HCT116 (cell line): ENCODE results near the gene RCN2. TPM values are rescaled to one million over a fixed set of nuclear protein-coding genes. Genes with fewer than 3 reads are reported as not detected.
A peak's percentile ranks its signal among the peaks of the same experiment; 100 is the strongest.

Experiments used
- ATAC-seq: fragments of 200-7000 bp; cut with Tn5 transposase; 2 replicates; pipeline ENCODE4 v1.9.1; 2020; ENCODE audit warnings: mild to moderate bottlenecking, moderate library complexity
- BruUV-seq: library from RNA; stranded (reverse); fragments of 400-500 nt; replicated peaks from 2 replicates; lab custom pipeline; 2021; lab: Mats Ljungman, UMichigan
- CTCF ChIA-PET: fragments of 300-600 bp; sonication (Branson Sonifier 250); formaldehyde crosslinking; loops from one replicate; lab custom pipeline; 2021; ENCODE audit warnings: antibody characterized with exemption; lab: Charles Lee
- POLR2A ChIA-PET: fragments of 300-600, 350-600 bp; sonication (Branson Sonifier 250); formaldehyde crosslinking; loops from one replicate; lab custom pipeline; 2021; ENCODE audit warnings: antibody characterized with exemption; lab: Charles Lee
- RAD21 ChIA-PET, 2 experiments: fragments of 300-600 bp; sonication (Branson Sonifier 250); formaldehyde crosslinking; loops; one replicate each; lab custom pipeline; 2023; ENCODE audit warnings: low total read pairs in 2 of 2; ENCODE audit not compliant: uncharacterized antibody in 2 of 2, unreplicated experiment in 2 of 2, low non-redundant PET in 1 of 2; lab: Charles Lee
- DNase-seq: peaks from one replicate; pipeline ENCODE4 v3.0.0-alpha.2; 2010; ENCODE audit warnings: low read depth, low spot score
- H2AFZ ChIP-seq: fragments of 200-600 bp; shearing (Covaris generic), sonication (generic); 2 replicates; pipeline ENCODE4 v1.6.1; 2017; ENCODE audit warnings: low read depth, mixed run types, mixed read lengths, antibody characterized with exemption, low read length; ENCODE audit not compliant: poor library complexity, severe bottlenecking
- H3K27ac ChIP-seq: 2 replicates; pipeline ENCODE4 v1.5.1; 2012; ENCODE audit warnings: low read depth, low read length
- H3K27me3 ChIP-seq: fragments of 200-600 bp; sonication (generic); 2 replicates; pipeline ENCODE4 v1.6.1; 2016; ENCODE audit warnings: mixed run types, low read length, mixed read lengths; ENCODE audit not compliant: insufficient read depth
- H3K36me3 ChIP-seq, 2 experiments: fragments of 200-500 bp in 1 of 2; fragments of 200-600 bp in 1 of 2; sonication (Bioruptor generic) in 1 of 2; sonication (generic) in 1 of 2; 2 replicates each; pipeline versions ENCODE4 v1.5.1 to v1.6.1; 2014 to 2016; ENCODE audit warnings: low read length in 2 of 2, inconsistent platforms in 1 of 2, mixed read lengths in 1 of 2, mixed run types in 1 of 2; ENCODE audit not compliant: insufficient read depth in 2 of 2, control insufficient read depth in 1 of 2
- H3K4me1 ChIP-seq, 2 experiments: fragments of 200-600 bp in 1 of 2; sonication (generic) in 1 of 2; 2 replicates each; pipeline versions ENCODE4 v1.5.1 to v1.6.1; 2012 to 2017; ENCODE audit warnings: low read length in 2 of 2, inconsistent platforms in 1 of 2, mild to moderate bottlenecking in 1 of 2, mixed read lengths in 1 of 2, mixed run types in 1 of 2, moderate library complexity in 1 of 2; ENCODE audit not compliant: insufficient read depth in 2 of 2, control insufficient read depth in 1 of 2
- H3K4me2 ChIP-seq: fragments of 200-600 bp; sonication (generic); 2 replicates; pipeline ENCODE4 v1.6.1; 2017; ENCODE audit warnings: mixed run types, low read length, mixed read lengths
- H3K4me3 ChIP-seq, 2 experiments: fragments of 200-600 bp in 1 of 2; sonication (generic) in 1 of 2; replicated peaks in 1 of 2; 2 replicates each; pipeline ENCODE4 v1.5.1; 2011 to 2016; ENCODE audit warnings: low read length in 2 of 2, control low read depth in 1 of 2, low read depth in 1 of 2, mild to moderate bottlenecking in 1 of 2, mixed read lengths in 1 of 2, mixed run types in 1 of 2
- H3K79me2 ChIP-seq: fragments of 200-600 bp; sonication (generic); 2 replicates; pipeline ENCODE4 v1.6.1; 2017; ENCODE audit warnings: mild to moderate bottlenecking, mixed run types, low read length, moderate library complexity, mixed read lengths; ENCODE audit not compliant: insufficient read depth
- H3K9ac ChIP-seq: fragments of 200-600 bp; sonication (generic); 2 replicates; pipeline ENCODE4 v1.6.1; 2016; ENCODE audit warnings: low read length, mixed read lengths
- H3K9me2 ChIP-seq: fragments of 200-600 bp; sonication (generic), shearing (Covaris generic); 2 replicates; pipeline ENCODE4 v1.6.1; 2017; ENCODE audit warnings: mixed run types, mild to moderate bottlenecking, moderate library complexity; ENCODE audit not compliant: insufficient read depth
- H3K9me3 ChIP-seq, 2 experiments: fragments of 200-500 bp in 1 of 2; fragments of 200-600 bp in 1 of 2; sonication (Bioruptor generic) in 1 of 2; sonication (generic) in 1 of 2; 2 replicates each; pipeline ENCODE4 v1.6.1; 2014 to 2017; ENCODE audit warnings: low read length in 2 of 2, mixed read lengths in 2 of 2, inconsistent platforms in 1 of 2, low read depth in 1 of 2, mild to moderate bottlenecking in 1 of 2, mixed run types in 1 of 2, moderate library complexity in 1 of 2; ENCODE audit not compliant: control insufficient read depth in 1 of 2, insufficient read depth in 1 of 2
- H4K20me1 ChIP-seq: fragments of 200-600 bp; sonication (generic), shearing (Covaris generic); 2 replicates; pipeline ENCODE4 v1.6.1; 2017; ENCODE audit warnings: mixed run types, mild to moderate bottlenecking, moderate library complexity; ENCODE audit not compliant: insufficient read depth
- RAD21 ChIP-seq: IDR thresholded peaks from 2 replicates; pipeline ENCODE4 v1.6.1; 2012; ENCODE audit warnings: low read depth, mild to moderate bottlenecking
- SIN3A ChIP-seq: IDR thresholded peaks from 2 replicates; pipeline ENCODE4 v1.6.1; 2012; ENCODE audit warnings: low read depth
- SRF ChIP-seq: IDR thresholded peaks from 2 replicates; pipeline ENCODE4 v1.6.1; 2012; ENCODE audit warnings: low read depth
- intact Hi-C: fragments of 100-400 bp; cut with micrococcal nuclease; formaldehyde crosslinking; loops from 2 replicates; pipeline ENCODE4 v1.10.0; 2022
- total RNA-seq: library from RNA; stranded (reverse); gene quantifications from one replicate; pipeline ENCODE4 v1.2.1, GENCODE V29; 2021; ENCODE audit not compliant: unreplicated experiment
- TF ChIP-seq, protein P1 (sequence below), 3 experiments: fragments of 200-600 bp in 1 of 3; sonication (generic) in 1 of 3; IDR thresholded peaks in 2 of 3; conservative IDR thresholded peaks in 1 of 3; 2 replicates each; pipeline ENCODE4 v1.5.1; 2012 to 2017; ENCODE audit warnings: low read depth in 2 of 3, low read length in 2 of 3, antibody characterized with exemption in 1 of 3, borderline replicate concordance in 1 of 3, control low read depth in 1 of 3, mild to moderate bottlenecking in 1 of 3, mixed read lengths in 1 of 3, mixed run types in 1 of 3, moderate library complexity in 1 of 3; ENCODE audit not compliant: insufficient read depth in 1 of 3
- TF ChIP-seq, protein P2 (sequence below): IDR thresholded peaks from 2 replicates; pipeline ENCODE4 v1.6.1; 2011; ENCODE audit warnings: mild to moderate bottlenecking, low read length, moderate library complexity; ENCODE audit not compliant: insufficient replicate concordance; ENCODE audit errors: extremely low read depth

Gene RCN2
- total RNA-seq, 1 experiment from 2014 or later, result 71.5 TPM

DNA sequence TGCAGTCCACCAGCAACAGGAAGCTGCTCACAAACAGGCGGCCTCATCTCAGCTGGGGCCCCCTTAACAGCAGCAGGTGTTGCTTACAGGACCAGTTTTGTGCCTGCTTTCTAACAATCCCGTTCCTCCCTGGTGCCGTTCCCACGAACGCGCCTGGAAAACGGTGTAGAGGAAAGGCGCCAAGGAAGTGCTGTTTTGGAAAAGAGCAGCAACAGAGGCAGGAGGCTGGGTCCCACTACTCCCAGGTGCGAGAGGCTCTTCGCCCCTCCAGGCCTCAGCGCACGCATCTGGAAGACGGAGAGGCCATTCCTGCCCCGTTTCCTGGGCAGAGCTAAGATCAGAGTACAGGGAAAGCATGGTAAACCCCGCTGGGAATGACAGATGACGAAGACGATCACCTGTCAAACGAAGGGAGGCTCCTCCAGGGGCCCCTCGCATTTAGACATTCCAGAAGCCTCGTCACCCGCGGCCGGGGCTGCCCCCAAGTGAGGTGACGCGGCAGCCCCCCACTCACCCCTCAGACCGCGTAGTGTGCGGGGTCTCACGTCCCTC lies 27.0 kb upstream of the RCN2 start:
- Histone ChIP-seq H3K27ac (peak overlapping the region; percentile 42; the same call in 1 of the 2 replicates), H3K4me2 (peak overlapping the region; percentile 94), H3K27me3 (no peaks in the 10 kb centered on the region), H4K20me1 (no peaks in the 10 kb centered on the region), H3K9ac (peak overlapping the region; percentile 71), H3K4me3 (peak overlapping the region; percentile 74 to 79), H2AFZ (no peak overlapping the region), H3K4me1 (peaks cover 9 to 23% of the 10 kb centered on the region in 2 experiments), H3K79me2 (no peaks in the 10 kb centered on the region), H3K9me3 (no peaks in the 10 kb centered on the region), H3K9me2 (no peaks in the 10 kb centered on the region), H3K36me3 (no peaks in the 10 kb centered on the region)
- ChIA-PET CTCF (interaction anchor here (0.8 to 1.0 kb wide), 2 partner anchors 9 to 27 kb away, joined by 3 to 4 read pairs; partner anchors contain the start of gene RCN2), POLR2A (interaction anchor here (1.1 kb wide), 1 partner anchor 27 kb away, joined by 4 read pairs; the partner anchor contains the start of gene RCN2), RAD21 (no interaction called here)
- DNase-seq (no peak), ATAC-seq (peak; percentile 48)
- intact Hi-C loops, result no loop called here
- TF ChIP-seq, protein P1, sequence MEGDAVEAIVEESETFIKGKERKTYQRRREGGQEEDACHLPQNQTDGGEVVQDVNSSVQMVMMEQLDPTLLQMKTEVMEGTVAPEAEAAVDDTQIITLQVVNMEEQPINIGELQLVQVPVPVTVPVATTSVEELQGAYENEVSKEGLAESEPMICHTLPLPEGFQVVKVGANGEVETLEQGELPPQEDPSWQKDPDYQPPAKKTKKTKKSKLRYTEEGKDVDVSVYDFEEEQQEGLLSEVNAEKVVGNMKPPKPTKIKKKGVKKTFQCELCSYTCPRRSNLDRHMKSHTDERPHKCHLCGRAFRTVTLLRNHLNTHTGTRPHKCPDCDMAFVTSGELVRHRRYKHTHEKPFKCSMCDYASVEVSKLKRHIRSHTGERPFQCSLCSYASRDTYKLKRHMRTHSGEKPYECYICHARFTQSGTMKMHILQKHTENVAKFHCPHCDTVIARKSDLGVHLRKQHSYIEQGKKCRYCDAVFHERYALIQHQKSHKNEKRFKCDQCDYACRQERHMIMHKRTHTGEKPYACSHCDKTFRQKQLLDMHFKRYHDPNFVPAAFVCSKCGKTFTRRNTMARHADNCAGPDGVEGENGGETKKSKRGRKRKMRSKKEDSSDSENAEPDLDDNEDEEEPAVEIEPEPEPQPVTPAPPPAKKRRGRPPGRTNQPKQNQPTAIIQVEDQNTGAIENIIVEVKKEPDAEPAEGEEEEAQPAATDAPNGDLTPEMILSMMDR (IDR thresholded peaks at IDR 0.05 in 2 of 3, conservative IDR thresholded peaks at IDR 0.05 in 1 of 3; ENCODE audit: borderline replicate concordance in 1 of 3, insufficient read depth in 1 of 3, low read depth in 2 of 3, low read length in 2 of 3), result no peak
- TF ChIP-seq SRF (no peak), SIN3A (peak; percentile 25; the same call in 1 of the 2 replicates), RAD21 (no peak)
- TF ChIP-seq, protein P2, sequence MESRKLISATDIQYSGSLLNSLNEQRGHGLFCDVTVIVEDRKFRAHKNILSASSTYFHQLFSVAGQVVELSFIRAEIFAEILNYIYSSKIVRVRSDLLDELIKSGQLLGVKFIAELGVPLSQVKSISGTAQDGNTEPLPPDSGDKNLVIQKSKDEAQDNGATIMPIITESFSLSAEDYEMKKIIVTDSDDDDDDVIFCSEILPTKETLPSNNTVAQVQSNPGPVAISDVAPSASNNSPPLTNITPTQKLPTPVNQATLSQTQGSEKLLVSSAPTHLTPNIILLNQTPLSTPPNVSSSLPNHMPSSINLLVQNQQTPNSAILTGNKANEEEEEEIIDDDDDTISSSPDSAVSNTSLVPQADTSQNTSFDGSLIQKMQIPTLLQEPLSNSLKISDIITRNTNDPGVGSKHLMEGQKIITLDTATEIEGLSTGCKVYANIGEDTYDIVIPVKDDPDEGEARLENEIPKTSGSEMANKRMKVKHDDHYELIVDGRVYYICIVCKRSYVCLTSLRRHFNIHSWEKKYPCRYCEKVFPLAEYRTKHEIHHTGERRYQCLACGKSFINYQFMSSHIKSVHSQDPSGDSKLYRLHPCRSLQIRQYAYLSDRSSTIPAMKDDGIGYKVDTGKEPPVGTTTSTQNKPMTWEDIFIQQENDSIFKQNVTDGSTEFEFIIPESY, result no peak
- BruUV-seq, result no TSS peak
